ENCODE data around the gene BCO1.

BCO1 gene

GRCh38 chr16:81275795-81276194 is 37.3 kb downstream of the BCO1 start:
- DNase-seq (ENCODE audit: low spot score) = no peak

DNA sequence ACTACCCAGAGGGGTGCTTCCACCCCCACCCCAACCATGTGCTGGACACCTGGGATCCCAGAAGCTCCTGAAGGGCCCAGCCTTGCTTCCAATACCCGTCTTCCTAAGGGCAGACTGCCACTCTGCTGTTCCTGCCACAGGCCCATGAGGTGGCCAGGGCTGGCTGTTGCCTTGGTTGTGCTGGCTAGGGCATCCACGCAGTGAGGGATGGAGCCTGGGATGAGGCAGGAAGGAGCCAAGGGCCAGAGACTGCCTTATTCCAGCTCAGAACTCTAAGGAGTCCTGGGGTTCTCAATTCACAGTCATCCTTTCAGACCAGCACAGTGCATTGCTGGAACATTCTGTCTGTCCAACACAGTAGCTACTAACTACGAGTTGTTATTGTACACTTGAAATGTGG is 37.8 kb downstream of the BCO1 start:
- no peak for DNase-seq (ENCODE audit: low spot score)

DNA sequence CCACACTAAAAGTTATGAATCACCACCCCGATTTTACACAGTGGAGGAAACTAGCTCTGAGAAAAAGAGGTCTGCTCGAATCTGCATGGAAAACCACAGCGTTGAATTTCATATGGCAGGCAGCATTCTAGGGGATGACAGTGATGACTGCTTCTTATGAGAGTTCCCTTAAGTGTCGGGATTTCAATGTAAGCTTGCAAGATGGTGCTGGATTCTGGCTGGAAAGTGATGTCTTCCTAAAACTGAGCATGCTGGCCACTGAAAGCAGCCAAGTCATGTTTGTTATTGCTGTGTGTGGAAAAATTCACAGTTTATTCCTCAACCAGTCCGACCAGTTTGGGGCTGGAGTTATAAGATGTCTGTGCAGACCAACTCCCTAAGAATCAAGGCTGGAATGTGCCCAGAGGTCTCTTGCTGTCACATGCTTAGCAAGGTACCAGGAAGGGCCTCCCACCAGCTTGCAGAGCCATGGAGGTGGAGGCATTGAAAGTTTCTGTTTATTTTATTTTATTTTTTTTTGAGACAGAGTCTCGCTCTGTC is 39.1 kb downstream of the BCO1 start:
- no peak for DNase-seq (ENCODE audit: low spot score)

DNA sequence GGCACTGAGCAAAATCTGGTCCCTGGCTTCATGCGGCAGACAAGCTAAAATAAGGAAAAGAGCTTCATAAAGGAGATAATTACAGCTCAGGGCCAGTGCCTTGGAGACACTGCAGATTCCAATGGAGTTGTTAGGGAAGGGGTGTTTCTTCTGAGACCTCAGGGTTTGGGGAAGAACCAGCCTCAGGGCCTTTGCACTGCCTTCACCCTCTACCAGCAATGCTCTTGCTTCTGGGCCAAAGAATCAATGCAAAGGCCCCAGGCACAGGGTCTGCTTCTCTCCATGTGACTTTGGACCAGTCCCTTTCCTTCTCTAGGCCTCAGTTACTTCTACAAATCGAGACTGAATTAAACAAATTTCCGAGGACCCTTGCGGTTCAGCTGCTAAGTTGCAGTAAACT is 40.0 kb downstream of the BCO1 start:
- DNase-seq (ENCODE audit: low spot score) = no peak

GRCh38 chr16:81279392-81279791 is 40.9 kb downstream of the BCO1 start:
- no peak for DNase-seq (ENCODE audit: low spot score)

DNA sequence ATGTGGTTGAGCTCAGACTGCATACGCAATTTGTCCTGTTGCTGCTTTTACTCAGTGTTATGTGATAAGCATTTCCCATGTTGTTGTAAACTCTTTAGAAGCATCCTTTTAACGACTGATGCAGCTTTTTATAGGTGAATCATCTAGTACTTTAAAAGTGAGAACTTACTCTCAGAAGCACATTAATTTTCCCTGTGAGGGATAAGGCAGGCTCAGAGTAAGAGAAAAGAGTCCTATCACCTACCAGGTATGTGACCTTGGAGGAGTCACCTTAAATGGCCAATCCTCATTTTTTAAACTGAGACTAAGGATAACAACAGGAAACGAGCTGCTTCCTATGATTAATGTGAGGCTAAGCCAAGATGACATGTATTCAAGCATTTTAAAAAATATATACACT is 41.9 kb downstream of the BCO1 start:
- no peak for DNase-seq (ENCODE audit: low spot score)

- DNase-seq (ENCODE audit: low spot score) = no peak
These were observed 44.6 kb downstream of the BCO1 start for GRCh38 chr16:81283044-81283443.

DNA sequence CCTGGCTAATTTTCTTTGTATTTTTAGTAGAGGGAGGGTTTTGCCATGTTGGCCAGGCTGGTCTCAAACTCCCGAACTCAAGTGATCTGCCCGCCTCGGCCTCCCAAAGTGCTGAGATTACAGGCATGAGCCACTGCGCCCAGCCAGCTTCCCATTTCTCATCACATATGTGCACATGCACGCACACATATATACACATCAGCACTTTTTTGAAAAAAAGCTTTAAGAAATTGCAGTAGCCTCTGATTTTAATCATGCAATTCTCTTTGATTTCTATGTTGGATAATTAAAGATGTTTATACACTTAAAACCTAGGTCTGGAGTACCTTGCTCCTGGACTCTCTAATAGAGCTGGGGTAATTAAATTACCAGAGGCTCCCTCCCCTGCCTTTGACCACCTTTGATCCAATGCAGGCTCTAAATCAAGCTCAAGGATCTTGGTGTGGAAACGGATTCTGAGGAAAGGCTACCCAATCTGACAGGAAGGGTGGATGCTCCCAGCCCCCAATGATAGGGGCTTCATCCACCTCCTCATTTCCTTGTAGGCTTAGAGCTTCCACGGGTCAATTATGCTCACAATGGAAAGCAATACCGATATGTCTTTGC is 46.6 kb downstream of the BCO1 start:
- DNase-seq (ENCODE audit: low spot score) = no peak

GRCh38 chr16:81286190-81286589 is 47.7 kb downstream of the BCO1 start:
- no peak for DNase-seq (ENCODE audit: low spot score)

GRCh38 chr16:81291117-81291516 is 52.6 kb downstream of the BCO1 start:
- no peak for DNase-seq (ENCODE audit: low spot score)

DNA sequence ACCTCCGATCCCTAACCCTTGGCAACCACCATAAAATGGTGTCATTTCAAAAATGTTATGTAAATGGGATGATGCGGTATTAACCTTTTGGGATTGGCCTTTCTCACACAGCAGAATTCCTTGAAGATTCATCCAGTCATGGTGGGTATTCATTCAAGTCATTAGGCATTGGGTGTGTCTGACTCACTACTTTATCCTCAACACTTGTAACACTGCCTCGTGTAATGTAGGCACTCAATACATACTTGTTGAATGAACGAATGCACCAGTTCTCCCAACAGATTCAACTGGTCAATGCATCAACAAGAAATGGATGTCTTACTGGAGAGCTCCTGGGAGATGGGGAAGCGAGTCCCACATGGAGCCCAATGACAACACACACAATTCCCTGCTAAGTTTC is 54.4 kb downstream of the BCO1 start:
- no peak for DNase-seq (ENCODE audit: low spot score)

GRCh38 chr16:81293909-81294802 is 55.7 kb downstream of the BCO1 start:
- no peak for DNase-seq (ENCODE audit: low spot score)

- DNase-seq (ENCODE audit: low spot score) = no peak
These were observed 58.1 kb downstream of the BCO1 start for GRCh38 chr16:81296631-81297030.

GRCh38 chr16:81307770-81308169 is 69.3 kb downstream of the BCO1 start:
- DNase-seq (ENCODE audit: low spot score) = no peak

- DNase-seq (ENCODE audit: low spot score) = no peak
These were observed 71.7 kb downstream of the BCO1 start for GRCh38 chr16:81310045-81310644.

GRCh38 chr16:81311762-81312161 is 73.3 kb downstream of the BCO1 start:
- no peak for DNase-seq (ENCODE audit: low spot score)

GRCh38 chr16:81313701-81314602 is 75.5 kb downstream of the BCO1 start:
- no peak for DNase-seq (ENCODE audit: low spot score)

- peak; percentile 95 for DNase-seq (ENCODE audit: low spot score)
These were observed 76.2 kb downstream of the BCO1 start, which contains the start of gene GAN for GRCh38 chr16:81314603-81315270. TSS of gene GAN (plus strand) at chr16:81314962. CDS start at chr16:81315114, 152 bp downstream.

DNA sequence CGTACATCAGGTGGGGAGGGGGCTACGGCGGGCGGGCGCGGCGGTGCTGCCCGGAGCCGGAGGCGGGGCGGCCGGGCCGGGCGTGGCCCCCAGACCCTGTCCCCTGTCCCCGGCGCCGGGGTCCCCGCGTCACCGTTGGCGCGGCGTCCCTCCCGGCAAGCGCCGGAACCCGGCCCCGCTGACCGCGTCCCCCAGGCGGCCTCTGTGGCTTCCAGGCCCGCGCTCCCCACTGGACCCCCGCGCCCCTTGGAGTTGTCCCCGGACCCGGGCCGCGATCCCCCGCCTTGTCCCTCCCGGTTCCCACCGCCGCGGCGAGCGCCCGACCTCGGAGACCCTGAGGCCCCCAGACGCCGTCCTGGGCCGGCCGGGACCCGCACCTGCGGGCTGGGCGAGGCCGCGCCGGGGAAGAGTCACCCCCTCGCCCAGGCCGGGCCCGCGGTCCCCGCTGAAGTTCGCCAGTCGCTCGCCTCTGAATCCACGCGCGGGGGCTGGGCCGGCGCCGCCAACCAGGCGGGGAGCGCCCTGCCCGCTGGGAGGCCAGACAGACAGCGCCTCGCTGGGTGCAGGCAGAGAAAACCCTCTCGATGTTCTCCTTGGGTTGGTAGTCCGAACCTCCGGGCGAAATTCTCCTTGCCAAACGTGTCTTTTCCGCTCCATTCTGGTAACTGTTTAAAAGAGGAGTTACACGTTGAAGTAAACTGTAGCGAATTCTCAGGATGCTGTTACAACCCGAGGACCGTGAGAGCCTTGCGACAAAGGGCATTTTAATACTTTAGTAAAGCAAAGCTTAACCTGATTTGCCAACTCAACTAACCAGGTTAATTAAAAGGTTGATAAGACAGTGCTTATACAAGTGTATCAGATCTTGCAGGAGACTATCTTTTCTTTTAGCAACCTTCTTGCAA is 77.0 kb downstream of the BCO1 start:
- peak; percentile 40 for DNase-seq (ENCODE audit: low spot score)

GRCh38 chr16:81316176-81316496 is 77.6 kb downstream of the BCO1 start:
- no peak for DNase-seq (ENCODE audit: low spot score)

Data from CD4-positive, alpha-beta T cell treated with Interleukin-2 at 100 ng/mL for 4 hours (primary cell).